Activated CD4-positive, alpha-beta T cell treated with anti-CD3 and anti-CD28 coated beads, Interleukin-2, amount 50 U/mL, for 16 hours (primary cell): ENCODE results near the gene CRISPLD2.
"Not testable (repeated sequence)": the region's sequence is repeated elsewhere in the genome, so short reads cannot be mapped to it uniquely, and the experiment has no call there.

Experiments
- DNase-seq: peaks from one replicate; pipeline ENCODE4 v3.0.0-alpha.2; 2020

Gene CRISPLD2

GRCh38 chr16:84843149-84844048 lies 23.6 kb downstream of the CRISPLD2 start:
- no peak for DNase-seq

GRCh38 chr16:84844049-84844350 lies 24.2 kb downstream of the CRISPLD2 start:
- DNase-seq, result no peak

- DNase-seq, result no peak
Measured at GRCh38 chr16:84844559-84845495, 25.0 kb downstream of the CRISPLD2 start.

GRCh38 chr16:84845496-84846002 lies 25.8 kb downstream of the CRISPLD2 start:
- DNase-seq, result no peak

DNA sequence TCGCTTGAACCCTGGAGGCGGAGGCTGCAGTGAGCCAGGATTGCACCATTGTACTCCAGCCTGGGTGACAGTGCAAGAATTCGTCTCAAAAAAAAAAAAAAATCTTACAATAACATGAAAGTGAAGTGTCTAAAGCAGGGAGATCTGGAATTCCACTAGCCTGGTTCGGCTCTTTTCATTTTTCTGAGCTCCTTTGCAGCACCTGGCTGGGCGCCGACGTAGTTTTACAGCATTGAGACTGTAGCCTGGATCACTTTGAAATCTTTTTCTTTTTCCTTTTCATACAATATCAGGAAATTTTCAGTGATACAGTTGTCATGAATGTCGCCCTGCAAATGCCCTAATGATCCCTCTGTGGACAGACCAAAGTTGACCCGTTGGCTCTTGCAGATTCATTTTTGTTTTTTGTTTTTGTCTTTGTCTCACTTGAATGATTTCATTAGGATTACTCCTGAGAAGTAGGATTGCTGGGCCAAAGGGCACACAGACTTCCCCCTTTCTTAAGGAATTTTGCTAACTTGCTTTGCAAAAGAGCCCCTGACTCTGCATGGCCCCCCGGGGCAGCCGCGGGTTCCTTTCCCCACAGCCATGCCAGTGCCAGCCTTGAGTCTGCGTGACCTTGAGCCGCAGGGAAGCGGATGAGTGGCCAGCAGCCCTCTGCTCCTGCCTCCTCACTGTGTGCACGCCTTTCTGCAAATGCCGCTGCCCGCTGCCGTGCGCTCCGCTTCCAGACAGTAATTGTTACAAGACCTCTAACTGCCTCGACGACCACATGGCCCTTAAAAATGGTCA lies 28.0 kb downstream of the CRISPLD2 start:
- no peak for DNase-seq

- DNase-seq, result no peak
Measured at GRCh38 chr16:84848986-84849634, 29.3 kb downstream of the CRISPLD2 start.

- no peak for DNase-seq
Measured at GRCh38 chr16:84849751-84850150, 30.0 kb downstream of the CRISPLD2 start.

DNA sequence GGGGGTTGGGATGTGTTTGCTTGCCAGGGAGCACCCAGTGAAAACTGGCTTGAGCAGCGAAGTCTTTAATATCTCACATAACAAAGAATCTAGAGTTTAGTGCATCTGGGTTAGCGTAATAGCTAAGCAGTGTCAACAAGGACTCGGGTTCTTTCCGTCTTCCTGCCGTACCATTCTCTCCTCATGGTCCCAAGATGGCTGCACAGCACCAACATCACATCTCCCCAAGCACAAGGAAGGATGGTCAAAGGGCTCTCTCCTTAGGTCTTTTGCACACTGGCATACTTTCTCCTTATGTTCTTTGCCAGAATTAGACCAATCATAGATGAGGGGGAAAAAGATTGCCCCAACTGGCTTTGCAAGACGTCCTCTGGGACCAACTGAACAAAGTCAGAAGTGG lies 30.9 kb downstream of the CRISPLD2 start:
- no peak for DNase-seq

- no peak for DNase-seq
Measured at GRCh38 chr16:84851192-84852127, 31.7 kb downstream of the CRISPLD2 start.

- DNase-seq, result no peak
Measured at GRCh38 chr16:84853534-84853933, 33.7 kb downstream of the CRISPLD2 start.

- no peak for DNase-seq
Measured at GRCh38 chr16:84854759-84855158, 35.0 kb downstream of the CRISPLD2 start.

- not testable (repeated sequence) for DNase-seq
Measured at GRCh38 chr16:84855435-84856202, 35.8 kb downstream of the CRISPLD2 start.

DNA sequence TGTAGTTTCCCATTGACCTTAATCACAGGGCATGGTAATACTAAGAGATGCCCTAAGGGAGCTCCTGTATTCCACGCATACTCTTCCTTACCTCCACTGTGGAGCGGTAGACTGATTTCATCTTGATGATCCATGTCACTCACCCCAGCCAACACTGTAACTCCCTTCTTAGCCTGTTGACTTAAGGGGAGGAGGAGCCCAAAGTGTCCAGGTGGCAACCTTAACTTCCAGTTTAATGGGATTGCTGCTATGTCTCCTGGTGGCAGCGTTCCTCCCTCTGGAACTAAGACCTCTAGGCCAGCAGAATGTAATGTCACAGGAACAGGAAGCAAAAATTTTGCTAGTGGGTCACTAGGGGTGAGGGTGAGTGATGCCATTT lies 36.4 kb downstream of the CRISPLD2 start:
- not testable (repeated sequence) for DNase-seq

DNA sequence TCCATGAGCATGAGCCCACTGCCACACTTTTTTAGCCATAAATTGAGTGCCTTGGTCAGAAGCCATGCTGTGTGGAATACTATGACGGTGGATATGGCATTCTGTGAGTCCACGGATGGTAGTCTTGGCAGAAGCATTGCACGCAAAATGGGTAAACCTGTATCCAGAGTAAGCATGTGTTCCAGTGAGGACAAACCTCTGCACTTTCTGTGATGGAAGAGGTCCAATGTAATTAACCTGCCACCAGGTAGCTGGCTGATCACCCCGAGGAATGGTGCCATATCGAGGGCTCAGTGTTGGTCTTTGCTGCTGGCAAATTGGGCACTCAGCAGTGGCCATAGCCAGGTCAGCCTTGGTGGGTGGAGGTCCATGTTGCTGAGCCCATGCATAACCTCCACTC lies 37.0 kb downstream of the CRISPLD2 start:
- not testable (repeated sequence) for DNase-seq

DNA sequence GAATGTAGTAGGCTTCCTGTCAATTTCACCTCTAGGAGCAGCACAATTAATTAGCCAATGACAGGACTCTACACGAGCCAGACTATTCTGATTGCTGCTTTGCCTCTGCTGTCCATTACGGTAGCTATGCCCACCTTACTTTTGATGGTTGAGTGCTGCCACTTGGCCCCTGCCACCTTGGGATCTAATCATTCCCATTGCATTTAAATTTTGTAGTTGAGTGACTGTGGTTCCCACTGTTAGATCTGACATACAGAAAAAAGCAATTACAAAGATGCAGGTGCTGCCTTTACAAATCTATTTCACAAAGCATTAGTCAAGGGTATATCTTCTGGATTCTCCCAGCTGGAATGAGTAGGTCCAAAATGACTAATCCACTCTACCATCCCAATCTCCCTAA lies 39.9 kb downstream of the CRISPLD2 start:
- DNase-seq, result no peak

DNA sequence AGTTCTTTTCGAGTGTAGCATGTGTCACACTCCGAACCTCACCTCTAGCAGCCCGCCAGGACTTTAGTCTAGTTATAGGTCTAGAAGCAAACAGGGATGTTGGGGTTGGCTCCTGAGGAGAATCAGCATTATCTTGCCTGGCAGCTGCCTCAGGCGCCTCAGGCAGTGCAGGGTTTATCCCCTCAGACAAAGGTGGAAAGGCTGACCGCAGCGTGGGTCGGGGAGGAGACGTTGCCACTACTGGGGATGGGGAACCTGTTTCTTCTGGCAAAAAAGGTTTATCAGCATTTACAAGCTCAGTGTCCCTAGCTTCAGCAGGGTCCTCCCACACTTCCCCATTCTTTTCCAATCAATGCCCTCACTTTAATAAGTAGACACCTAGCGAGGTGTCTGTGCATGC lies 40.6 kb downstream of the CRISPLD2 start:
- no peak for DNase-seq

GRCh38 chr16:84861671-84862070 lies 41.9 kb downstream of the CRISPLD2 start:
- no peak for DNase-seq

GRCh38 chr16:84862804-84863480 lies 43.2 kb downstream of the CRISPLD2 start:
- no peak for DNase-seq

GRCh38 chr16:84863481-84863814 lies 43.7 kb downstream of the CRISPLD2 start:
- no peak for DNase-seq
